ENCODE results near the gene MKKS. TPM values are rescaled to one million over a fixed set of nuclear protein-coding genes. Genes with fewer than 3 reads are reported as not detected.

The MKKS gene
- total RNA-seq, 1 experiment from 2014 or later, result 19.9 TPM

- H4K20me1 ChIP-seq (ENCODE audit: insufficient read depth), result no peaks in the 10 kb centered on the region
- H3K79me2 ChIP-seq (ENCODE audit: insufficient read depth, low read length), result peaks cover 9% of the 10 kb centered on the region; the same call in 1 of the 2 replicates
- no peak overlapping the region for H3K9ac ChIP-seq (ENCODE audit: low read length)
- H2AFZ ChIP-seq (ENCODE audit: low read depth, low read length, poor library complexity, severe bottlenecking), result no peak overlapping the region
- H3K27ac ChIP-seq (ENCODE audit: low read depth, low read length), result no peak overlapping the region
- ATAC-seq (no peak), DNase-seq (ENCODE audit: low read depth, low spot score) (no peak)
- H3K9me3 ChIP-seq (ENCODE audit: control insufficient read depth in 1 of 2, insufficient read depth in 1 of 2, low read depth in 1 of 2, low read length in 2 of 2), result no peaks in the 10 kb centered on the region
- intact Hi-C loops (cut with micrococcal nuclease), result loop anchor here (10.0 kb wide), 1 partner anchor 811 kb away; no protein-coding TSS in a partner anchor
- H3K4me1 ChIP-seq (ENCODE audit: control insufficient read depth in 1 of 2, insufficient read depth in 2 of 2, low read length in 2 of 2), result peaks cover 17 to 18% of the 10 kb centered on the region in 2 experiments
- H3K36me3 ChIP-seq (ENCODE audit: control insufficient read depth in 1 of 2, insufficient read depth in 2 of 2, low read length in 2 of 2), result 0 out of 4 replicates have a peak, but pooled peaks cover 0 to 3% of the 10 kb centered on the region in 2 experiments
- H3K27me3 ChIP-seq (ENCODE audit: insufficient read depth, low read length), result no peaks in the 10 kb centered on the region
- POLR2A ChIA-PET, result no interaction called here
- RAD21 ChIA-PET (ENCODE audit: low non-redundant PET in 1 of 2, low total read pairs in 2 of 2, uncharacterized antibody in 2 of 2, unreplicated experiment in 2 of 2), result no interaction called here
- H3K9me2 ChIP-seq (ENCODE audit: insufficient read depth), result no peaks in the 10 kb centered on the region
- CTCF ChIA-PET, result no interaction called here
- no peak overlapping the region for H3K4me2 ChIP-seq (ENCODE audit: low read length)
- H3K4me3 ChIP-seq (replicated peaks in 1 of 2; ENCODE audit: low read depth in 1 of 2, low read length in 2 of 2), result no peak overlapping the region
- TF ChIP-seq CEBPB (IDR thresholded peaks at IDR 0.05; ENCODE audit: low read depth), result peak; percentile 41; the same call in 1 of the 2 replicates
- no peak for TF ChIP-seq MAX (IDR thresholded peaks at IDR 0.05)
- no TSS peak for BruUV-seq (replicated peaks)
Measured at GRCh38 chr20:10463622-10464021, 29.6 kb upstream of the MKKS start.

- intact Hi-C loops (cut with micrococcal nuclease), result loop anchor here (10.0 kb wide), 1 partner anchor 812 kb away; no protein-coding TSS in a partner anchor
Measured at GRCh38 chr20:10462516-10462915, 28.5 kb upstream of the MKKS start.

More at GRCh38 chr20:10462516-10462915, 28.5 kb upstream of the MKKS start:
- Histone ChIP-seq H3K9me2 (ENCODE audit: insufficient read depth) (no peaks in the 10 kb centered on the region), H3K4me3 (replicated peaks in 1 of 2; ENCODE audit: low read depth in 1 of 2, low read length in 2 of 2) (no peak overlapping the region), H3K4me2 (ENCODE audit: low read length) (no peak overlapping the region), H4K20me1 (ENCODE audit: insufficient read depth) (no peaks in the 10 kb centered on the region), H2AFZ (ENCODE audit: low read depth, low read length, poor library complexity, severe bottlenecking) (no peak overlapping the region), H3K79me2 (ENCODE audit: insufficient read depth, low read length) (peaks cover 9% of the 10 kb centered on the region; the same call in 1 of the 2 replicates), H3K9me3 (ENCODE audit: control insufficient read depth in 1 of 2, insufficient read depth in 1 of 2, low read depth in 1 of 2, low read length in 2 of 2) (no peaks in the 10 kb centered on the region), H3K36me3 (ENCODE audit: control insufficient read depth in 1 of 2, insufficient read depth in 2 of 2, low read length in 2 of 2) (0 out of 4 replicates have a peak, but pooled peaks cover 0 to 3% of the 10 kb centered on the region in 2 experiments), H3K4me1 (ENCODE audit: control insufficient read depth in 1 of 2, insufficient read depth in 2 of 2, low read length in 2 of 2) (peaks cover 6 to 8% of the 10 kb centered on the region in 2 experiments; a peak in 3 of 4 replicates), H3K27ac (ENCODE audit: low read depth, low read length) (no peak overlapping the region), H3K27me3 (ENCODE audit: insufficient read depth, low read length) (no peaks in the 10 kb centered on the region), H3K9ac (ENCODE audit: low read length) (no peak overlapping the region)
- ChIA-PET CTCF (interaction anchor here (1.1 kb wide), 1 partner anchor 9 kb away, joined by 3 read pairs; no protein-coding TSS in a partner anchor), POLR2A (no interaction called here), RAD21 (ENCODE audit: low non-redundant PET in 1 of 2, low total read pairs in 2 of 2, uncharacterized antibody in 2 of 2, unreplicated experiment in 2 of 2) (no interaction called here)
- no TSS peak for BruUV-seq (replicated peaks)
- TF ChIP-seq, protein P1, sequence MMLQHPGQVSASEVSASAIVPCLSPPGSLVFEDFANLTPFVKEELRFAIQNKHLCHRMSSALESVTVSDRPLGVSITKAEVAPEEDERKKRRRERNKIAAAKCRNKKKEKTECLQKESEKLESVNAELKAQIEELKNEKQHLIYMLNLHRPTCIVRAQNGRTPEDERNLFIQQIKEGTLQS (IDR thresholded peaks at IDR 0.05), result no peak
- TF ChIP-seq, protein P2, sequence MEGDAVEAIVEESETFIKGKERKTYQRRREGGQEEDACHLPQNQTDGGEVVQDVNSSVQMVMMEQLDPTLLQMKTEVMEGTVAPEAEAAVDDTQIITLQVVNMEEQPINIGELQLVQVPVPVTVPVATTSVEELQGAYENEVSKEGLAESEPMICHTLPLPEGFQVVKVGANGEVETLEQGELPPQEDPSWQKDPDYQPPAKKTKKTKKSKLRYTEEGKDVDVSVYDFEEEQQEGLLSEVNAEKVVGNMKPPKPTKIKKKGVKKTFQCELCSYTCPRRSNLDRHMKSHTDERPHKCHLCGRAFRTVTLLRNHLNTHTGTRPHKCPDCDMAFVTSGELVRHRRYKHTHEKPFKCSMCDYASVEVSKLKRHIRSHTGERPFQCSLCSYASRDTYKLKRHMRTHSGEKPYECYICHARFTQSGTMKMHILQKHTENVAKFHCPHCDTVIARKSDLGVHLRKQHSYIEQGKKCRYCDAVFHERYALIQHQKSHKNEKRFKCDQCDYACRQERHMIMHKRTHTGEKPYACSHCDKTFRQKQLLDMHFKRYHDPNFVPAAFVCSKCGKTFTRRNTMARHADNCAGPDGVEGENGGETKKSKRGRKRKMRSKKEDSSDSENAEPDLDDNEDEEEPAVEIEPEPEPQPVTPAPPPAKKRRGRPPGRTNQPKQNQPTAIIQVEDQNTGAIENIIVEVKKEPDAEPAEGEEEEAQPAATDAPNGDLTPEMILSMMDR (IDR thresholded peaks at IDR 0.05 in 2 of 3, conservative IDR thresholded peaks at IDR 0.05 in 1 of 3; ENCODE audit: borderline replicate concordance in 1 of 3, insufficient read depth in 1 of 3, low read depth in 2 of 3, low read length in 2 of 3), result no peak
- no peak for TF ChIP-seq RAD21 (IDR thresholded peaks at IDR 0.05; ENCODE audit: low read depth)
- TF ChIP-seq ZNF274 (IDR thresholded peaks at IDR 0.05; ENCODE audit: low read depth, low read length), result no peak
- TF ChIP-seq EZH2 (IDR thresholded peaks at IDR 0.05), result no peak
- TF ChIP-seq EGR1 (IDR thresholded peaks at IDR 0.05; ENCODE audit: low read depth), result no peak
- no peak for ATAC-seq
- no peak for DNase-seq (ENCODE audit: low read depth, low spot score)

Measured in HCT116 (cell line).